Fibroblast of skin of right biceps (primary cell): ENCODE results near the gene EFTUD2.
A peak's percentile ranks its signal among the peaks of the same experiment; 100 is the strongest.

Source experiments
- DNase-seq: peaks from one replicate; pipeline ENCODE4 v3.0.0-alpha.2; 2013

Gene EFTUD2

DNA sequence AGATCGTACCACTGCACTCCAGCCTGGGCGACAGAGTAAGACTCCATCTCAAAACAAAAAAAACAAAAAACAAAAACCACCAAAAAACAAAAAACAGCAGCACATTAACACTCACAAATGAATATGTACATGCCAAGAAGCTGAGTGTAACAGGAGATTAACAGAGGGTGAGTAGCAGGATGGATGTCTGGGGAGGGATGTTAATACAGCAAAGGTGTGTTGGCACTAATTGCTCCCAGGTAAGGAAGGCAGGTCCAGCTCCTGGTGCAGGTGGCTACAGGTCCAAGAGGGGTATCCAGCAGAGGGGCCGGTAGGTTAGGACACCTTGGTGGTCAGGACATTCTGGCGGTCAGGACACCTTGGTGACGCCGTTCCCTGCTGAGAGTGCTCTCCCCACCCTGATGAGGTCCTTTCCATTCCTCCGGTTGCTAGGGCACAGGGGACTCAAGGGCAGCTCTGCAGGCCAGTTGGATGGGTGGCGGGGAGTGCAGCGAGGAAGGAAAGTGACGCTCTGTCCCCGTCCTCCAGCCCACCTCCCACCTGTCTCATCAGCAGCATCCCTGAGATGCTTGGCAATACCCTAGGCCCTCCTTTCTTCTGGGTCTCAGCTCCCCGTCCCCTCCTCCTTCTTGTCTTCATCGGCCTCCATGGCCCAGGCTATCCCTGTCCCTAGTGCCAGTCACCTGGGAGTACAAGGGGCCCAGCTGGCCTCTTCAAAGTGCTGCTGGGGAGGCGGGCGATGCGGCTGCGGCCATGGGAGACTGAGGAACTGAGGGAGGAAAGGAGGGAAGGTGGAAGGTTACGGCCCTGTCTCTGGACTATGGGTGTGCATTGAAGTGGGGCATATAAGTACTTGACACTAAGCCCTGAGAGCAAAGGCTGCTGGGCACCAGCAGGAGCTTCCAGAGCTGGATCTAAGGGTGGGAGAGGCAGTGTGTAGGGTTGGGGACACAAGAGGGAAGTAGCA is 26.8 kb upstream of the EFTUD2 start:
- no peak for DNase-seq

DNA sequence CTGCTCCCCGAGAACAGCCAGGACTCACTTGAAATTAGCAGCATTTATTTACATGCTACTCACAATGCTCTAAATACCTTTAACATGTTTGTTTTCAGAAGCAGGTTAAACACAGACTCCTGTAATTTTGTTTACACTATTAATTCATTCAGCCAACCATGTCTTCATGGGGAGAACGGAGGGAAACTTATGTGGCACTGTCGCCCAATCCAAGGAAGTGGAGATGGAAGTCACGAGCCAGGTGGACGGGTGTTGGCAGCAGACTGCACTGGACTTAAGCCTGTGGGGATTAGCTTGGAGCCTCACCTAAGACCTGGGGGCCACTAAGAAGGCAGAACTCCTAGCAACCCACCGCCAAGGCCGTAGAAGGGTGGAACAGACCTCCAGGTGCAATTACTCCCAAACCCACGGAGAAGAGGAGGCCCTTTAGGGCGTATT is 24.9 kb upstream of the EFTUD2 start:
- DNase-seq = no peak

DNA sequence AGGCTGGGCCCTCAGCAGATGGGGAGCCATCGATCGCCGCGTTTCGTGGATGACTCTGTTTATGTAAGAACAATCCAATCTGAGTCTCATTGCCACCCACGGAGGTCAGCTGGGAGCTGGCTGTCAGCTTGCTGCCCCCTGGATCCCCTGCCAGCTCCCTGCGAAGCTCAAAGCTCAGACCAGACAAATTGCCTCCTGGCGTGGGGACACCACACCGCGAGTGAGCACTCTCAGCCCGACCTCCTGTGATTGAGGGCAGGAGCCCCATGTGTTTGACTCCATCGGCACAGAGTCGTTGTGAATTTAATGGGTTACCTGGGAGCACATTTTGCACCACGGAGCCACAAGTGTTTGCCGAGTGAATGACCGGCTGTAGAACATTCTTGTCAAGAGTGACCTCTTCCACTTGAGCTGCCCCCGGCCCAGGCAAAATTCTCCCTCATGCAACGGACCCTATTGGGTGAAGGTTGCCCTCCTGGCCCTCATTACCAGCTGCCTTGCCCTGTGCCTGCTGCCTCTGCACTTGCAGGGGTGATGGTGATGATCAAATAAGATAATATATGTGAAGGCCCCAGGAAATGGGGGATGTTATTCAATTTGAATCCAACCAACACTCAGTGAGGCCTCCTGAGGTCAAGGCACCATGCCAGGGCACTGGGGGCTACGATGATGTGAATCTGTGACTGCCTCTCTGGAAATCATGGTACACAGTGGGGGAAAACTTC is 23.7 kb upstream of the EFTUD2 start:
- no peak for DNase-seq

DNA sequence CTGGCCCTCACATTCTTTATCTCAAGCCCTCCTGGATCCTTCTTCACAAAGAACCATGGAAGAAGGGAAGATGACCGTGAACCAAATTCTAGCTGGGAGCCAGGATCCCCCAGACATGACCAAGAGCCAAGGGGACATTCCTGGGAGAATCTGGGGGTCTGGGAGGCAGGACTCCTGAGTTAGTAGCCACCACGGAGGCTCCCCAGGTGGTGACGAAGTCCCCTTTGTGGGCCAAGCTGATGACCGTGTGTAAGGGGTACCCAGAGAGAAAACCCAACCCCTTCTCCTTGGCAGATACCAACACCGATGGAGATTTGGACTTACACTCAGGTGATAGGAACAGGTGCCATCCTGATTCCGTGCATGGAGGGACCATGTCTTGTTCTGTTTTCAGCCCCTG is 22.9 kb upstream of the EFTUD2 start:
- DNase-seq = no peak

DNA sequence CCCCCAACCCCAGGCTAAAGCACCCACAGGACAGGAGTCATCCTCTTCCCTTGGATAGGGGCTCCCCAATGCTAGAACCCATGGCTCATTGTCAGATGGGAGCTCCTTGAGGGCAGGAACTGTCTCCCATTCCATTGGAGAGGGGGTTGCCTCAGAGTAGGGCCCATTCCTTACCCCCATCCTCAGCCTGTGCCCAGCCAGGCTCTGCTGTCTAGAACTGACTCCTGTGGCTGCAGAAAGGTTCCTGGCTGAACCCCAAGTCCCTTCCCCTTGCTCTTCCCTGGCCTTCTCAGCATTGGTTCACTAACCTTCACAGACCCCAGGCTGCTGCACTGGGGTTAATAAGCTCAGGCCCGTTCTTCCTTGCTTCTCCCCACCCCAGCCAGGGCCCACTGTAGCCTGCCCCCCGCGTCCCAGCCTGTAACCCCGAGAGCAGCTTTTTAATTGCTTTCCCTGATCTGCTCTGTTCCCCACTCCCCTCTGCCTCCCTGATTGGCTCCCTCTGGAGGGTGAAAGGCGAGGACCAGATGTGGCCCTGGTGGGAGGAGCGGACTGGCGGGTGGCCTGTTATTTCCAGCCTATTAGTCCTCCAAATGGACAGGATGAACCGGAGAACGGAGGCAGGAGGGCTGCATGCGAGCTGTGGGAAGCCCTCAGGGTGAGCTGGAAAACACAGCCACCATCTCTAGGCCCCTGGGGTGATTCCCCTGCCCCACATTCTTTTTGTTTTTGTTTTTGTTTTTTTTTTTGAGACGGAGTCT is 22.1 kb upstream of the EFTUD2 start:
- no peak for DNase-seq

DNA sequence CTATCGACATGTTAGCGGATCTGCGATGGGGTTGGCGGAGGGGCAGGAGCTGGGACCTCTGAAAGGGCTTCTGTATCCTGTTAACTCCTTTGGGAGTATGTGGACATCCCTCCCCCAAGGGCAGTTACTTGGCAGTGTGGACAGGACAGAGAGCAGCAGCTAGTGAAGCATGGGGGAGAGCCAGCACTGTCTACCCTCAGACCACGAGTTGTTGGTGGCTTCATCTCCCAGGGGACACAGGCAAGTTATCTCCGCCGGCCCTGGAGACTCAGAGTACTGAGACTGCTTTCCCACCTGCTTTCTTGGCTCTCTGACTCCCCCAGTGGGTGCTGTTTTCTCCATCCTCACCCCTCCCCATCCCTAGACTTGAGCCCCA is 21.3 kb upstream of the EFTUD2 start:
- no peak for DNase-seq

DNA sequence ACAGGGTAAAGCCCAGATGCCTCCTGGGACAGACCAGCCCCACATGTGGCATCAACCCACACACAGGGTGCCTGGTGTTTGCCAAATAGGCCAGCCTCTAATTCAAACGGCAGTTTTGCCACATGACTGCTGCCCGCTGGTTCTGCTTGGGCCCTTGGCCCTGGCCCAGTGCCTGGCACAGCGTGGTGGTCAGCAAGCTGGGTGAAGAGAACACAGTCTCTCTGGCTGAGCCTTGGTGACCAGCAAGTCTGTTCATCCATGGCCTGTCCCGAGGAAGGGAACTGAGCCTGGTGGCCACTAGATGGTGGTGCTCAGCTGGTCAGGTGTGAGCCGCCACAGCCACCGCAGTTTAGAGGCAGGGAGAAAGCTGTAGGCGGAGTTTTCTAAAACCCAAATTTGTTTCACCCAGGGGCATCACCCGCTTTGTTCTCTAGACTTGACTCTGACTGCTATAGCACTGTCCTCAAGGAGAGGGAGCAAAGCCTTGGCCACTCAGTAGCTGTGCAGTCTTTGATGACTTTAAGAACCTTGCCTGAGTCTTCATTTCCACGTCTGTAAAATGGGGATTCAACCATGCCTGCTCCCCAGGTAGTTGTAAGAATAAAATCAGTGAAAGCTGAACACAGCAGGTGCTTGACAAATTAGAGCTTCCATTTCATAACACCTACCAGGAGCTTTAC is 20.8 kb upstream of the EFTUD2 start:
- peak; percentile 73 for DNase-seq

DNA sequence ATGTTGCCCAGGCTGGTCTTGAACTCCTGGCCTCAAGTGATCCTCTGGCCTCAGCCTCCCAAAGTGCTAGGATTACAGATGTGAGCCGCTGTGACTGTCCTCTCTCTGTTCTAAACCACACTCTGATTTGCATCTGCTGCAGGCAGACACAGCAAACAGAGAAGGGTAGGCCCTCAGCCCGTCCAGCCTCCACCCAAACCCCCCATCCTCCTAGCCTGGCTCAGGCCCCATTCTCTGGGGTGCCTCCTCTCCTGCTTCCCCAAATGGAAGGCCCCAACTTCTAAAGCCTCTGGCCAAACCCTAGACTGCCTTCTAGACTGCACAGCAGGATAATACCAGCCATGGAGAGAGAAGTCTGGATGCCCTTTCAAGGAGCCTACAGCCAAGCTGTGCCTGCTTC is 20.2 kb upstream of the EFTUD2 start:
- no peak for DNase-seq

DNA sequence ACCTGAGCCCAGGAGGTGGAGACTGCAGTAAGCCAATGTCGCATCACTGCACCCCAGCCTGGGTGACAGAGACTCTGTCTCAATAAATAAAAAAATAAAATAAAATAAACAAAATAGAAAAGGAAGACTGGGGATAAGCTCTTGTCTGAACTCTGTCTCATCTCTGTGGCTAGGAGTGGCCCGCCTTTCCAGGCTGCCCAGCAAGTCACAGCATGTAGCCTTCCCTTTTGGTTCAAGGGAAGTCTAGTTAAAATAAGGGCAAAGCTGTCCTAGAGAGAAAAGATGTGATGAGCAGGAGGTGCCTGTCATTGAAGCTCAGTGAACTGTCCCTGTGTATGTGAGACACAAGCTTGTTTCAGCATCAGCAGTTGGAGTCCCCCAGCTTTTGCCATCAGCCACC is 18.8 kb upstream of the EFTUD2 start:
- no peak for DNase-seq

DNA sequence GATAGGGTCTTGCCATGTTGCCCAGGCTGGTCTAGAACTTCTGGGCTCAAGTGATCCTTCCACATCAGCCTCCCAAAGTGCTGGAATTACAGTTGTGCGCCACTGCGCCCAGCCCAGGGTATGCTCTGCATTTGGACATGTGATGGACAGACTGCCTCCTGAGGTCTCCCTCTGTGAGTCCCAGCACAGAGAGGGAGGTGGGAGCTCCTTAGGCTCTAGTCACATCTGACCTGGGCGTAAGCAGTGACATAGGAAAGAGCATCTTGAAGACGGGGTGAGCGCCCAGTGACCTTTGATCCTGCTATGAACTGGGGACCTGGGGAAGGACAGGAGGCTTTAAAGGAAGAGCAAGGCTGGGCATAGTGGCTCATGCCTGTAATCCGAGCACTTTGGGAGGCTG is 18.2 kb upstream of the EFTUD2 start:
- DNase-seq = no peak

DNA sequence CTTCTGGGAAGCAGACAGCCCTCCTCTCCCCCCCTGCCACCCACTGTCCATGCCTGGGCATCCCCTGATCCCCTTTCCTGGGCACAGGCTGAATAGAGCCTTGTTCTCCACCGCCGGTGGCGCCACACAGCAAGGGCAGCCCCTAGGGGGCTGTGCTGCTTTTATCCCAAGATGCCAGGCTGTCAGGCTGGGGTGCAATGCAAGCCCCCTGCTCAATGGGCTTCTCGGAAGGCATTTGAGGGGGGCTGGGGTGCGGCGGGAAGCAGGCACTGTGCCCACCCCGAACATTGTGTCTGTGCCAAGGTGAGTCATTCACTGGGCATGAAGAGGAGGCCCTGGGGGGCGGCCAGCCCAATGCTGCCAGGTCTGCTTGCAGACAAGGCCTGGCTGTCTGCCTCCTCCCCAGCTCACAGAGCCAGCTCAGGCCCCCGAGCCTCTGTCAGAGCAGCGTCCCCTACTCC is 17.6 kb upstream of the EFTUD2 start:
- DNase-seq = peak; percentile 41

DNA sequence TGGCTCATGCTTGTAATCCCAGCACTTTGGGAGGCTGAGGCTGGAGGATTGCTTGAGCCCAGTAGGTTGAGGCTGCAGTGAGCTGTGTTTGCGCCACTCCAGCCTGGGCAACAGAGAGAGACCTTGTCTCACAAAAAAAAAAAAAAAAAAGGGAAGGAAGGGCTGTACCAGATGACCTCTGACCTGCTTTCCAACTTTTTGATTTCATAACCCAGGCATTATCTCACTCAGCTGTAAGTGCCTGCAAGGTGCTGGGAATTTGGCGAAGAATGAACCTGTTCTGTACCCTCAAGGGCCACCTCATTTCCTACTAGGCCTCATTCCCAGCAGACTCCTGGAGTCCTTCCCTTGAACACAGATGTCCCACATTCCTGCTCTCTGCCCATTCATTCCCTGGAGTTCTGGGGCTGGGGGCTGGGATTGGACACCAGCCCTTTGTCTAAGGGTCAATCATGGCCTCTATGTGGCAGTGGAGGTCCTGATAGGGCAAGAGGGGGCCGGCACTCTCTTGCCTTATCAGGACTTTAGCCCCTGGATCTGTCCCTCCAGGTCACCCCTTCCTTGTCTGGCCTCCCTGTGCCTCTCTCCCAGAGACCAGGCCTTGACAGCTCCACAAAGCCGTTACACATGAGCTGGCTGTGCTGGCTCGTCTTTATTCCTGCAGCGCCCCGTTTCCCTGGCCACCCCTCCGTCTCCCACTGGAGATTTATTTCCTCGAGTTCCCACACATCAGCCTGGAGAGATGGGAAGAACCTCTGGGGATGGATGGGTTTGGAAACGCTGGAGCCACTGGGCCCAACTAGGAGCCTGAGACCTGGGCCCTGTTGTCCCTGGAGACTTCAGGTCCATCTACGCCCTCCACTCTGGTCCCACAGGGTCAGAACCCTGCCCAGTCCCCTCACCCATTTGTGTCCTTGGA is 16.9 kb upstream of the EFTUD2 start:
- DNase-seq = no peak

DNA sequence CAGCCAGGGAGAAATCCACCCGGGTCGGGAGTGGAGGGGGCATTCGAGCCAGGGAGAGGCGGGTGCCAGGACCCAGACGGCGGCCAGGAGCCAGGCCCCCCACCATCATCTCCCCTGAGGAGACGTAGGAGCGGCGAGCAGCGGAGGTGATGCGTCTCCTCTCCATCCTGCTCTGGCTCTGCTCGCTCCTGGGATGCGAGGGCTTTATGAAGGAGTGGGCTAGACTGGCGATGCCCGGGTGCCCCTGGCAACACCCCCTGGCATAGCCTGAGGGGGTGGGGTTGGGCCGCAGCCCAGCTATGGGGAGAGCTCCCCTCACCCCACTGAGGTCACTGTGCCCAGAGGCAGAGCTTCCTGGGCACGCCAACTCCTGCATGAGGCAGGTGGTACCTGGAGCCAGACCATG is 16.1 kb upstream of the EFTUD2 start, which contains the start of gene GFAP:
GFAP (minus strand) TSS at position 180 of the 406 bp plus-strand sequence; CDS start at position 166, 14 bp downstream.
- DNase-seq = no peak

DNA sequence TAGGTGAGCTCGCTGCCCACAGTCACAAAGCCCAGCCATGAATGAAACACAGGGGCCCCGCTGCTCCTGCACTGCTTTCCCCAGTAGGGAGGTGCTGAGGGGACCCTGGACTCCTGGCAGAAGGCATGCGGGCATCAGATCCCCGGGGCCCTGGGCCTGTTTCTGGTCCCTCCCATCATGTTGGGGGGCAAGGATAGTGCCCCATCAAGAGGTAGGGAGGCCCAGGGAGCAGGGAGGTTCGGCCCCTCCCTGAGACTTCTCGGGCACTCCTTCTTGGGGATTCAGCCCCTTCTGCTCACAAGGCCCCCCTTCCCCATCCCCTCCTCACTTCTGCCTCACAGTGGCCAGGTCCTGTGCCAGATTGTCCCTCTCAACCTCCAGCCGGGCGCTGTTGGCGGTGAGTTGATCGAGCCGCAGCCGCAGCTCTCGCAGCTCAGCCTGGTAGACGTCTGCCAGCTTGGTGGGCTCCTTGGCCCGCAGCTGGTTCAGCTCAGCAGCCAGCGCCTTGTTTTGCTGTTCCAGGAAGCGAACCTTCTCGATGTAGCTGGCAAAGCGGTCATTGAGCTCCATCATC is 15.5 kb upstream of the EFTUD2 start:
- DNase-seq = no peak

DNA sequence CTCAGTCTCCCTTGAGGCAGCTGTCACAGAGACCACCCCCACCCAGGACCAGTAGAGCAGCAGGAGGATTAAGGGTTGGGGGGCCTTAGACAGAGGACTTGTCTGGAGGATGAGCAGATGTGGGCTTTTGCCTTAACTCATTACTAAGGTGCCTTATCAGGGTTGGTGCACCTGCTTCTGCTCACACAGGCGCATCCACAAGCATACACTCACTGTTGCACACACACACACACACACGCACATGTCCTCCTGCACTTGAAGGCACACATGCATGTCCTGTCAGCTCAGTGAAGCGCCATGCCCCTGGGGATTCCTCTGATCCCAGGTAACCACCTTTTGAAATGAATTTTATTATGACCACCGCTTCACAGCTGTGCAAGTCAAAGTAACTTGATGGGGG is 14.9 kb upstream of the EFTUD2 start:
- no peak for DNase-seq

DNA sequence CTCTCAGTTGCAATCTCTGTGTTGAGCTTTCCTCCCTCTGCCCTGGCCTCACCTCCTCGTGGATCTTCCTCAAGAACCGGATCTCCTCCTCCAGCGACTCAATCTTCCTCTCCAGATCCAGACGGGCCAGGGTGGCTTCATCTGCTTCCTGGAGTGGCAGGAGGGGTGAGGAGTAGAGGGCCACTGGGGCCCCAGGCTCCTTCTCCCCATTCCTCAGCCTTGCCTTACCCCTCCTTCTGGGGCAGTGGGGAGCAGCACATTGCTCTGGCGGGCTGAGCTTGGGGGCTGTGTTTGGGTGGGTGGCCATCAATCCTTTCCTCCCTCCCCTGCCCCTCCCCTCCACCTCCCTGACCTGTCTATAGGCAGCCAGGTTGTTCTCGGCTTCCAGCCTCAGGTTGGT is 14.4 kb upstream of the EFTUD2 start:
- DNase-seq = no peak

DNA sequence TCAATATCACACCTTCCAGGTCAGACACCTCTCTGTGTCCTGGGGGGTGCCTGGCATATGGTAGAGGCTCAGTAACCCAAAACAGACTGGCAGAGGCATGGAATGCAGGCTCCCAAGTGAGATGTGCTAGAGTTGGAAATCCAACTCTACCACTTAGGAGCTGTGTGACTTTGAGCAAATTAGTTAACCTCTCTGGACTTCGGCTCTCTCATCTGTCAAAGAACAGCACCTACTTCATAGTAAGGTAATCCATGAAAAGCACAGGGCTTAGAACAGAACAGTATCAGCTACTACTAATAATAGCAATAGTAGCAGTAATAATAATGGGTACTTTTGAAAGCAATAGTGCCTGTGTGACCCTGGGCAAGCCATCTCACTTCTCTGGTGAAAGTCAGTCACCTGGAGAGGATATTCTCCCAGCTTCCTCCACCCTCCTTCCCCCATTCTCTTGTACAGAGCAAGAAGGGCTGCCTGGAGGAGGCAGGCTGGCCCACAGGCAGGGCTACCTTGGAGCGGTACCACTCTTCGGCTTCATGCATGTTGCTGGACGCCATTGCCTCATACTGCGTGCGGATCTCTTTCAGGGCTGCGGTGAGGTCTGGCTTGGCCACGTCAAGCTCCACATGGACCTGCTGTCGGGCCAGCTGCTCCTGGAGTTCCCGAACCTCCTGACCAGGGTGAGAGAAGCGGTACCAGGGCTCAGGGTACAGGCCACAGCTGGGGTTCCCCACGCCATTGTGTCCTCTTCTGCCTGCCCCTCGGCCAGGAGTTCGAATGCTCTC is 13.7 kb upstream of the EFTUD2 start:
- no peak for DNase-seq

DNA sequence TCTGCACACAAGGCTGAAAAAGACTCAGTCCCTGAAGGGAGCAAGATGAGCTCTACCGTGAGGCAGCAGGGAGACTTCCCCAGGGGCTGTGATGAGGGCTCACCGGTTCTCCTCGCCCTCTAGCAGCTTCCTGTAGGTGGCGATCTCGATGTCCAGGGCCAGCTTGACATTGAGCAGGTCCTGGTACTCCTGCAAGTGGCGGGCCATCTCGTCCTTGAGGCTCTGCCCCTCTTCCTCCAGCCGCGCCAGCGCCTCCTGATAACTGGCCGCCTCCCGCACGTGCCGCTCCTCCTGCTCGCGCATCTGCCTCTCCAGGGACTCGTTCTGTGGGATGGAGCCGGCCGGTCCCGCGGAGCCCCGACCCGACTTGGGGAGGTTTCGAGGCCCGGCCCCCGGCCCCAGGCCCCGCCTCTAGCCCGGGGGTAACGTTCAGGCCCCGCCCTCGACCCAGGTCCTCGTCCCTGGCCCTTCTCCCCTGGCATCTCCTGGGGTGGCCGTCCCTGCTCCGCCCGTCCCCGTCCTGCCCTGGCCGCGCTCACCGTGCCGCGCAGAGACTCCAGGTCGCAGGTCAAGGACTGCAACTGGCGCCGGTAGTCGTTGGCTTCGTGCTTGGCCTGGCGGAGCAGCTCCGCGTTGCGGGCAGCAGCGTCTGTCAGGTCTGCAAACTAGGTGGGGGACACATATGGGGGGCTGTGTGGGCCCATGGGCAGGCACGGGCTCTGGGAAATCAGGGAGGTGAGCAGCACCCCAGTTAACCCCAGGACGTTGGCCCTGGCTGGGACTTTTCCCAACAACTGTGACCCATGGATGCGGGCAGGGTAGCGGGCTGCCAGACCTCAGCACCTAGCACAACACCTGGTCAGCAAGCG is 12.1 kb upstream of the EFTUD2 start:
- peak; percentile 55 for DNase-seq
